ENCODE measurements around the gene ATP9B. TPM values are rescaled to one million over a fixed set of nuclear protein-coding genes. Genes with fewer than 3 reads are reported as not detected.

The ATP9B gene
- total RNA-seq, 3 donors from 2014 or later (not counting 1 experiment from before 2014, with no cell fraction given), result 66.0 to 78.9 (median 68.0) TPM

DNA sequence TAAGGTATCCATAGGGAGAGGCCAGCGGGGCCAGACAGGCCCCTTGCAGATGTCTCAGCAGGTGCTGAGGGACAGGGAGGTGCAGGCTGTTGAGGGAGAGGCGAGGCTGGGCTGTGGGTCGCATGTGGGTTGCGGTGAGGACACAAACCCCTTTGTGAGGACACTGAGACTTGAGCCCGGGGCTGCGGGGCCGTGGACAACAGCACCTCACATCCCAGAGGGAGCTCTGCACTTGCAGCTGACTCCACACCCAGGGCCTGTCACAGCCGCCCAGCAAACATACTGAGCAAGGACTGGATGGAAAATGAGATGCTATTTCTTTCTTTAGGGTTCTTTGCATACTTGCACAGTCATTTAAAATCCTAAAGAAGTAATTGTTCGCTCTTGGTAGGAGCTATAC is 231.2 kb downstream of the ATP9B start:
- peaks cover 17% of the 10 kb centered on the region for H3K36me3 ChIP-seq (ENCODE audit: control insufficient read depth, insufficient read depth, low read length)
- H3K27me3 Mint-ChIP-seq (ENCODE audit: low read depth in 2 of 2), result no peaks in the 10 kb centered on the region
- H3K27ac ChIP-seq (ENCODE audit: low read length), result no peak overlapping the region
- intact Hi-C loops (cut with micrococcal nuclease), result no loop called here
- ATAC-seq (no peak), DNase-seq (no peak)
- no peaks in the 10 kb centered on the region for H3K9me3 ChIP-seq (ENCODE audit: control insufficient read depth, insufficient read depth, low read length)
- H3K4me3 Mint-ChIP-seq, result no peak overlapping the region
- H3K4me3 ChIP-seq (ENCODE audit: low read length), result no peak overlapping the region
- H3K4me1 ChIP-seq (ENCODE audit: control insufficient read depth, insufficient read depth, low read length), result no peaks in the 10 kb centered on the region
- WGBS (ENCODE audit: insufficient coverage), result 96% methylated on average over 8 of the region's 9 CpGs
- no peaks in the 10 kb centered on the region for H3K27me3 ChIP-seq (ENCODE audit: control insufficient read depth, insufficient read depth, low read length)
- peaks cover 5% of the 10 kb centered on the region for H3K36me3 Mint-ChIP-seq
- H3K27ac Mint-ChIP-seq, result no peak overlapping the region
- H3K4me1 Mint-ChIP-seq, result peaks cover 5 to 6% of the 10 kb centered on the region in 2 donors
- no peaks in the 10 kb centered on the region for H3K9me3 Mint-ChIP-seq
- TF ChIP-seq, protein P1, sequence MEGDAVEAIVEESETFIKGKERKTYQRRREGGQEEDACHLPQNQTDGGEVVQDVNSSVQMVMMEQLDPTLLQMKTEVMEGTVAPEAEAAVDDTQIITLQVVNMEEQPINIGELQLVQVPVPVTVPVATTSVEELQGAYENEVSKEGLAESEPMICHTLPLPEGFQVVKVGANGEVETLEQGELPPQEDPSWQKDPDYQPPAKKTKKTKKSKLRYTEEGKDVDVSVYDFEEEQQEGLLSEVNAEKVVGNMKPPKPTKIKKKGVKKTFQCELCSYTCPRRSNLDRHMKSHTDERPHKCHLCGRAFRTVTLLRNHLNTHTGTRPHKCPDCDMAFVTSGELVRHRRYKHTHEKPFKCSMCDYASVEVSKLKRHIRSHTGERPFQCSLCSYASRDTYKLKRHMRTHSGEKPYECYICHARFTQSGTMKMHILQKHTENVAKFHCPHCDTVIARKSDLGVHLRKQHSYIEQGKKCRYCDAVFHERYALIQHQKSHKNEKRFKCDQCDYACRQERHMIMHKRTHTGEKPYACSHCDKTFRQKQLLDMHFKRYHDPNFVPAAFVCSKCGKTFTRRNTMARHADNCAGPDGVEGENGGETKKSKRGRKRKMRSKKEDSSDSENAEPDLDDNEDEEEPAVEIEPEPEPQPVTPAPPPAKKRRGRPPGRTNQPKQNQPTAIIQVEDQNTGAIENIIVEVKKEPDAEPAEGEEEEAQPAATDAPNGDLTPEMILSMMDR (IDR thresholded peaks at IDR 0.05), result no peak

DNA sequence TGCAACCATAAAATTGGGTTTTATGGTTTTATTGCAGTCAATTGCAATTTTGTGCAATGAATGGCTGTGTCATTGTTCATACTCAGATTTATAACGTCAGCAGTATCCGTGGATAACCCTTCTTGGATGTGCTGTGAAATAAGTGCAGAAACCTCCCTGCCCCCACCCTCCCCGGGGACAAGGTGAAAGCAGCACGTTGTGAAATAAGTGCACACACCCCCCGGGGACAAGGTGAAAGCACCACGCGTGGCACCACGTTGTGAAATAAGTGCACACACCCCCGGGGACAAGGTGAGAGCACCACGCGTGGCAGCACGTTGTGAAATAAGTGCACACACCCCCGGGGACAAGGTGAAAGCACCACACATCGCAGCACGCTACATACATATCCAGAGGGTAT is 232.9 kb downstream of the ATP9B start:
- H3K4me3 Mint-ChIP-seq, result no peak overlapping the region
- 88% methylated on average over 14 of the region's 15 CpGs for WGBS (ENCODE audit: insufficient coverage)
- DNase-seq (no peak), ATAC-seq (no peak)
- Histone ChIP-seq H3K9me3 (ENCODE audit: control insufficient read depth, insufficient read depth, low read length) (no peaks in the 10 kb centered on the region), H3K27me3 (ENCODE audit: control insufficient read depth, insufficient read depth, low read length) (no peaks in the 10 kb centered on the region), H3K4me1 (ENCODE audit: control insufficient read depth, insufficient read depth, low read length) (no peaks in the 10 kb centered on the region), H3K4me3 (ENCODE audit: low read length) (no peak overlapping the region), H3K27ac (ENCODE audit: low read length) (no peak overlapping the region), H3K36me3 (ENCODE audit: control insufficient read depth, insufficient read depth, low read length) (peaks cover 20% of the 10 kb centered on the region)
- no peaks in the 10 kb centered on the region for H3K9me3 Mint-ChIP-seq
- peaks cover 5% of the 10 kb centered on the region for H3K36me3 Mint-ChIP-seq
- no peaks in the 10 kb centered on the region for H3K27me3 Mint-ChIP-seq (ENCODE audit: low read depth in 2 of 2)
- peaks cover 5 to 6% of the 10 kb centered on the region in 2 donors for H3K4me1 Mint-ChIP-seq
- TF ChIP-seq, protein P1 (IDR thresholded peaks at IDR 0.05), result no peak
- intact Hi-C loops (cut with micrococcal nuclease), result no loop called here
- H3K27ac Mint-ChIP-seq, result no peak overlapping the region

DNA sequence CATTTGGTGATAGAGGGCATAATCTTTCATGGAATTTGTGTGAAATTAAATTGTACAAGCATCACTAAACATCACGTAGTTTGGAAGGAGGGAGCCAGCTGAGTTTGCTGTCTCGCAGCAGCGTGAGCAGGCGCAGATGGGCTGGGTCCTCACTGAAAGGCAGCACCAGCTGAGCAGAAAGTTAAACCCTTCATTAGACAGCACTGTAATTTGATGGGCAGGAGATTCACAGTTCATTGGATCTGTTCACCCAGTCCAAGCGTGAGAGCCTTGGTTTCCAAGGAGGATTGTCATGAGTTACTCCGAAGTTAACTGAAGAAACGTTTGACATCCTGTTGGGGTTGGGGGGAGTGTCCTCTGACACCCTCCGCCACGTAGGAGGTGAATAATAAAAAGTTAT is 236.7 kb downstream of the ATP9B start:
- Histone ChIP-seq H3K9me3 (ENCODE audit: control insufficient read depth, insufficient read depth, low read length) (no peaks in the 10 kb centered on the region), H3K27ac (ENCODE audit: low read length) (no peak overlapping the region), H3K27me3 (ENCODE audit: control insufficient read depth, insufficient read depth, low read length) (no peaks in the 10 kb centered on the region), H3K4me1 (ENCODE audit: control insufficient read depth, insufficient read depth, low read length) (no peaks in the 10 kb centered on the region), H3K36me3 (ENCODE audit: control insufficient read depth, insufficient read depth, low read length) (peaks cover 26% of the 10 kb centered on the region), H3K4me3 (ENCODE audit: low read length) (no peak overlapping the region)
- no peaks in the 10 kb centered on the region for H3K27me3 Mint-ChIP-seq (ENCODE audit: low read depth in 2 of 2)
- H3K4me3 Mint-ChIP-seq, result no peak overlapping the region
- no peak for ATAC-seq
- no peak for DNase-seq
- H3K4me1 Mint-ChIP-seq, result peaks cover 5 to 6% of the 10 kb centered on the region in 2 donors
- TF ChIP-seq, protein P1 (IDR thresholded peaks at IDR 0.05), result no peak
- no peak overlapping the region for H3K27ac Mint-ChIP-seq
- peaks cover 14% of the 10 kb centered on the region for H3K36me3 Mint-ChIP-seq
- H3K9me3 Mint-ChIP-seq, result no peaks in the 10 kb centered on the region
- WGBS (ENCODE audit: insufficient coverage), result 96% methylated on average over 9 of the region's 9 CpGs
- intact Hi-C loops (cut with micrococcal nuclease), result no loop called here

DNA sequence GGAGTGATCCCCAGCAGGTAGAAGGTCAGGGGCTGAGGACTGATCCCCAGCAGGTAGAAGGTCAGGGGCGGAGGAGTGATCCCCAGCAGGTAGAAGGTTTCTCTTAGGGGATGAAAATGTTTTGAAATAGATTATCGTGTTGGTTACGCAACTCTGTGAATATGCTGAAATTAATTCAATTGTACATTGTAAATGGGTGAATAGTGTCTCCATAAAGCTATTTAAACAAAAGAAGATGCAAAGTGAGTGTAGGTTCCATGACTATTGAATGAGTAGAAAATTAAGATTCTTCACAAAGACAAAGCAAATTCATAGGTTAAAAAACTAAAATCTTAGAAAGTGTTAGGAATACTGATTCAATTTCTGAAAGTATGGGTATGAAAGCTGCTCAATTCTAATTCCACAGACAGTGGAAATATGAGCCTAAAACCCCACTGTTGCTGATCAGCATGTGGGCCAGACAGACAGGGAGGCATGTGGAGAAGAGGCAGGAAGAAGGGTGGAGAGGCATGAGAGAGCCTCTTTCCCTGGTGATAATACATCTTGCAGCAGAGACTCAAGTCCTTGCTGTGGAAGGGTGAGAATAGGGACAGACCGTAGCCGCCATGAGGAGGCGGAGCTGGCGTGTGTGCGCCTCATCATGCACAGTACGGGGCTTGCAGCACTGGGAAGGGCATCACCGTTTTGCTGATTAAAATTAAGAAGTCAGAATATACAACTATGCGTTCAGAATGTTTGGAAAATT is 240.6 kb downstream of the ATP9B start:
- H3K36me3 Mint-ChIP-seq, result peaks cover 21% of the 10 kb centered on the region
- Histone ChIP-seq H3K4me1 (ENCODE audit: control insufficient read depth, insufficient read depth, low read length) (no peaks in the 10 kb centered on the region), H3K27me3 (ENCODE audit: control insufficient read depth, insufficient read depth, low read length) (no peaks in the 10 kb centered on the region), H3K4me3 (ENCODE audit: low read length) (no peak overlapping the region), H3K36me3 (ENCODE audit: control insufficient read depth, insufficient read depth, low read length) (peaks cover 20% of the 10 kb centered on the region), H3K9me3 (ENCODE audit: control insufficient read depth, insufficient read depth, low read length) (no peaks in the 10 kb centered on the region), H3K27ac (ENCODE audit: low read length) (no peak overlapping the region)
- H3K4me1 Mint-ChIP-seq, result peaks cover 5 to 6% of the 10 kb centered on the region in 2 donors
- H3K4me3 Mint-ChIP-seq, result no peak overlapping the region
- ATAC-seq (no peak), DNase-seq (no peak)
- H3K27ac Mint-ChIP-seq, result no peak overlapping the region
- TF ChIP-seq, protein P1 (IDR thresholded peaks at IDR 0.05), result no peak
- H3K27me3 Mint-ChIP-seq (ENCODE audit: low read depth in 2 of 2), result no peaks in the 10 kb centered on the region
- H3K9me3 Mint-ChIP-seq, result no peaks in the 10 kb centered on the region
- intact Hi-C loops (cut with micrococcal nuclease), result no loop called here
- WGBS (ENCODE audit: insufficient coverage), result 90% methylated on average over 11 of the region's 11 CpGs

All from natural killer cell (primary cell).